H1 (cell line): ENCODE measurements around the gene FAM163A. TPM values are rescaled to one million over a fixed set of nuclear protein-coding genes. Genes with fewer than 3 reads are reported as not detected.

ENCODE experiments used
- CHD7 ChIP-seq: fragments of 300-600 bp; sonication (generic); IDR thresholded peaks from 2 replicates; pipeline ENCODE4 v1.7.1; 2012; ENCODE audit warnings: low read length, moderate library complexity, mild to moderate bottlenecking, inconsistent platforms; ENCODE audit not compliant: insufficient replicate concordance
- EGR1 ChIP-seq: IDR thresholded peaks from 2 replicates; pipeline ENCODE4 v1.6.1; 2011; ENCODE audit warnings: low read depth, low read length, borderline replicate concordance
- RAD21 ChIP-seq, 2 experiments: IDR thresholded peaks in 1 of 2; conservative IDR thresholded peaks in 1 of 2; 2 replicates each; pipeline ENCODE4 v1.6.1; 2011; ENCODE audit warnings: low read depth in 2 of 2, low read length in 2 of 2, improper control_type of control experiment in 1 of 2, inconsistent platforms in 1 of 2, mild to moderate bottlenecking in 1 of 2, moderate library complexity in 1 of 2
- SIX5 ChIP-seq: IDR thresholded peaks from 2 replicates; pipeline ENCODE4 v1.6.1; 2011; ENCODE audit warnings: mild to moderate bottlenecking, low read depth, low read length
- polyA plus RNA-seq, 7 experiments: library from polyadenylated mRNA; depleted of rRNA in 3 of 7; stranded (reverse) in 5 of 7; unstranded in 2 of 7; fragments of >200 nt in 5 of 7; fragments of 200-250 nt in 2 of 7; gene quantifications; 1 replicate in 5 of 7; 2 replicates in 1 of 7; 4 replicates in 1 of 7; pipeline versions ENCODE4 v1.2.1 to v1.2.3, GENCODE V29; 2011 to 2013; ENCODE audit warnings: missing spikeins in 2 of 7, mixed read lengths in 2 of 7
- total RNA-seq: library from RNA; stranded (reverse); fragmentation: NEBNext Ultra II Directional; extraction: Animal tissue kit (Norgen Biotek cat#: 25700); gene quantifications from 2 replicates; pipeline ENCODE4 v1.2.1, GENCODE V29; 2021
- TF ChIP-seq, protein P1 (sequence below): IDR thresholded peaks from 2 replicates; pipeline ENCODE4 v1.6.1; 2012; ENCODE audit warnings: low read length, inconsistent platforms

Gene FAM163A
- total and polyA plus RNA-seq, 2 of the 8 experiments (the other 6 are each of a cell fraction or from before 2014, with no cell fraction given), result 0.13 to 0.18 TPM

DNA sequence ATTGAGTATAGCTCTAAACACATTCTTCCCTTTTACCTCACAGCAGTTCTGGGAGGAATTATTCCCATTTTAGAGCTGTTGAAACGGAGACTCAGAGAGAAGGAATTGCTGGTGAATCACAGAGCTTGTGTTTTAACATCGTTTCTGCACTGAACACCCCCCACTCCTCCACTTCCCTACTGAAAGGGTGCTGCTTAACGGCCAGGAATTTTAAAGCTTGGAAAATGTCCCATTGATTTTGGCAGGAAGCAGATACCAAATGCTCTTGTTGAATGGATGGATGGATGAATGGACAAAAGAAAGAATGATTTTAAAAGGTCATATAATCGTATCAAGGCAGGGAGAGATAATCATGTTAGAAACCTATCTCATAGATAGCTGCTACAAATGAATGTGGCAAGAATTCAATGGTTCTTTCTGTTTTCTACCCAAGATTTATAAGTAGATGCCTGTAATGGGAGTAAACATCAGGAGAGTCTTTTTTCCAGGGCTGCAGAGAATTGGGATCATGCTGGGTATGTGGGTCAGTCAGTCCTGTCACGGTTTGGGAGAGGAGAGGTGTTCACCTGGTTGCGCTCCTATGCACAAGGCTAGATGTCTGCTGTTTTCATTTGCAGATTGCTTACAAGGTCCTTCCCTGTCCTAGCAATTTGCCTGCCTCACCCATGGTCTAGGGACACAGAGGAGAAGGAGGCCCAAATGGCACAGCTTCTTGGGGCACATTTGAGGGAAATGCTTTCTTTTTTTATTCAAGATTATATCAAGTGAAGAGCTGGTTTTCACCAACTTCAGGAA, 19.0 kb downstream of the FAM163A start (continued):
- TF ChIP-seq, protein P1, sequence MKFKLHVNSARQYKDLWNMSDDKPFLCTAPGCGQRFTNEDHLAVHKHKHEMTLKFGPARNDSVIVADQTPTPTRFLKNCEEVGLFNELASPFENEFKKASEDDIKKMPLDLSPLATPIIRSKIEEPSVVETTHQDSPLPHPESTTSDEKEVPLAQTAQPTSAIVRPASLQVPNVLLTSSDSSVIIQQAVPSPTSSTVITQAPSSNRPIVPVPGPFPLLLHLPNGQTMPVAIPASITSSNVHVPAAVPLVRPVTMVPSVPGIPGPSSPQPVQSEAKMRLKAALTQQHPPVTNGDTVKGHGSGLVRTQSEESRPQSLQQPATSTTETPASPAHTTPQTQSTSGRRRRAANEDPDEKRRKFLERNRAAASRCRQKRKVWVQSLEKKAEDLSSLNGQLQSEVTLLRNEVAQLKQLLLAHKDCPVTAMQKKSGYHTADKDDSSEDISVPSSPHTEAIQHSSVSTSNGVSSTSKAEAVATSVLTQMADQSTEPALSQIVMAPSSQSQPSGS, result no peak
- TF ChIP-seq SIX5 (no peak), EGR1 (no peak), CHD7 (no peak), RAD21 (IDR thresholded peaks at IDR 0.05 in 1 of 2, conservative IDR thresholded peaks at IDR 0.05 in 1 of 2; ENCODE audit: low read depth in 2 of 2, low read length in 2 of 2) (no peak)
